Heart left ventricle (tissue), 13 donors: ENCODE results near the gene SORBS1.

Source experiments
- POLR2A ChIP-seq, 2 donors: fragments of 450-650 bp; IDR thresholded peaks; one replicate each; pipeline ENCODE4 v1.6.1; 2017; ENCODE audit warnings: antibody characterized with exemption in 2 of 2, mild to moderate bottlenecking in 2 of 2, moderate library complexity in 2 of 2
- TF ChIP-seq, protein P1 (sequence below), 12 donors: fragments of 200-600 bp; sonication (generic) in 4 of 12; IDR thresholded peaks; one replicate each; pipeline versions ENCODE4 v1.5.0 to v1.8.0; 2018 to 2022; ENCODE audit warnings: antibody characterized with exemption in 12 of 12, mild to moderate bottlenecking in 5 of 12
- donor health status: ischemic (EF 13 %, LVEDD 7.1; RV severe dilation, severe dysfunction).
- donor health status: DM: no; HTN: yes; CAD: no.
- donor health status: DM: no; HTN: no; CAD: no.
- donor health status: ischemic (EF 25% LVEDD 6.9; RV normal size, moderate dysfunction).
- donor health status: ischemic (EF 25% LVEDD 5.7; RV mildly dilated, moderate dysfunction).
- donor health status: ischemic (EF 35%, LVEDD 5.7; RV mildly dilated, moderate dysfunction).
- donor health status: nonischemic (EF 11% LVEDD 7.7; RV severe dilation, severe dysfunction).
- donor health status: DM: yes; HTN: yes; CAD: no.
- donor health status: PGD.
- donor health status: ischemic (EF 29% LVEDD 5.4; RV normal size, mild dysfunction).
- donor health status: nonischemic (EF 23%, LVEDD 6.1; RV moderate dilation, normal function).

DNA sequence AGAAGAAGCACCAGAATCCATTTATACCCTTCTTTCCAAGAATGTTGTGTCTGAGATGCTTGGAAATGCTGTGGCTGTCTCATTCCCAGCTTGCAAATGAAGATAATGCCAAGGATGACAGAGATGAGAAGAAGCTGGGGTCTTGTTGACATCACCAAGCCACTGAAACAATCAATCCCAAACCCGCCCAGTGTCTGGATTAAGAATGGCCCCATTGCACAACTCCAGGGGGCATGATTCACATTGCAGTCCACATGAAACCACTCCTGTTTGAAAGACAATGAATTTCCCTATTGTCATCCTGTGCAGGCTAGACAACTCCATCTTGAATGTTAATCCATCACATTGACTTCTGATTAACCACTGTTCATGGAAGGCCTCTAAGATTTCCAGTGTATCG, 28.6 kb downstream of the SORBS1 start:
- TF ChIP-seq, protein P1, sequence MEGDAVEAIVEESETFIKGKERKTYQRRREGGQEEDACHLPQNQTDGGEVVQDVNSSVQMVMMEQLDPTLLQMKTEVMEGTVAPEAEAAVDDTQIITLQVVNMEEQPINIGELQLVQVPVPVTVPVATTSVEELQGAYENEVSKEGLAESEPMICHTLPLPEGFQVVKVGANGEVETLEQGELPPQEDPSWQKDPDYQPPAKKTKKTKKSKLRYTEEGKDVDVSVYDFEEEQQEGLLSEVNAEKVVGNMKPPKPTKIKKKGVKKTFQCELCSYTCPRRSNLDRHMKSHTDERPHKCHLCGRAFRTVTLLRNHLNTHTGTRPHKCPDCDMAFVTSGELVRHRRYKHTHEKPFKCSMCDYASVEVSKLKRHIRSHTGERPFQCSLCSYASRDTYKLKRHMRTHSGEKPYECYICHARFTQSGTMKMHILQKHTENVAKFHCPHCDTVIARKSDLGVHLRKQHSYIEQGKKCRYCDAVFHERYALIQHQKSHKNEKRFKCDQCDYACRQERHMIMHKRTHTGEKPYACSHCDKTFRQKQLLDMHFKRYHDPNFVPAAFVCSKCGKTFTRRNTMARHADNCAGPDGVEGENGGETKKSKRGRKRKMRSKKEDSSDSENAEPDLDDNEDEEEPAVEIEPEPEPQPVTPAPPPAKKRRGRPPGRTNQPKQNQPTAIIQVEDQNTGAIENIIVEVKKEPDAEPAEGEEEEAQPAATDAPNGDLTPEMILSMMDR (IDR thresholded peaks at IDR 0.05), result no peak
- no peak for TF ChIP-seq POLR2A (IDR thresholded peaks at IDR 0.05)
